GM18909 (cell line): Measurements from ENCODE around the gene CYSLTR2.

Experiments used
- ATAC-seq: cut with Tn5 transposase; IDR thresholded peaks from one replicate; pipeline ENCODE4 v1.9.1; 2021; ENCODE audit warnings: mild to moderate bottlenecking; ENCODE audit not compliant: unreplicated experiment, poor library complexity

Gene CYSLTR2, protein sequence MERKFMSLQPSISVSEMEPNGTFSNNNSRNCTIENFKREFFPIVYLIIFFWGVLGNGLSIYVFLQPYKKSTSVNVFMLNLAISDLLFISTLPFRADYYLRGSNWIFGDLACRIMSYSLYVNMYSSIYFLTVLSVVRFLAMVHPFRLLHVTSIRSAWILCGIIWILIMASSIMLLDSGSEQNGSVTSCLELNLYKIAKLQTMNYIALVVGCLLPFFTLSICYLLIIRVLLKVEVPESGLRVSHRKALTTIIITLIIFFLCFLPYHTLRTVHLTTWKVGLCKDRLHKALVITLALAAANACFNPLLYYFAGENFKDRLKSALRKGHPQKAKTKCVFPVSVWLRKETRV

DNA sequence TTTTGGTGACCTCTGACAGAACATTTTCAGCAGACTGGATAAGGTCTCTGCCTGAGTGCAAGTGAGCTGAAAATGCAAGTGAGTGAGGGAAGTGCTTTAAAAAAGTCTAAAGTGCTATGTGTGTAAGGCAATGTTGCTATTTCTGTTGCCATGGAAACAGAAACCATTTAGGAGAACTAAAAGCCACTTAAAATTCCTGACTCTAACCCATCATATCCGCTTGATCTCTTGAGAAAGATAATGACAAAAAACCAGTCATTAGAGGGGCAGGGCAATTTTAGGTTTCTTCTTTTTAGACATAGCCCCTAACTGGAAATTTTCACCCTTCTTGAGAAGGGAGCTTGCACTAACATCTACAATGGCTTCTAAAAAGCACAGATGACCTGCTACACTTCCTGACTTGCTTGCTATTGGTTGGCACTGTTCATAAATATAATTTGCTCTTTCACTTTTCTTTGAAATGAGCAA is at the start of gene CYSLTR2:
CYSLTR2 (plus strand) TSS at position 458 of the 468 bp plus-strand sequence. CDS start 52,889 bp downstream, outside the sequence.
- ATAC-seq: peak; percentile 83

DNA sequence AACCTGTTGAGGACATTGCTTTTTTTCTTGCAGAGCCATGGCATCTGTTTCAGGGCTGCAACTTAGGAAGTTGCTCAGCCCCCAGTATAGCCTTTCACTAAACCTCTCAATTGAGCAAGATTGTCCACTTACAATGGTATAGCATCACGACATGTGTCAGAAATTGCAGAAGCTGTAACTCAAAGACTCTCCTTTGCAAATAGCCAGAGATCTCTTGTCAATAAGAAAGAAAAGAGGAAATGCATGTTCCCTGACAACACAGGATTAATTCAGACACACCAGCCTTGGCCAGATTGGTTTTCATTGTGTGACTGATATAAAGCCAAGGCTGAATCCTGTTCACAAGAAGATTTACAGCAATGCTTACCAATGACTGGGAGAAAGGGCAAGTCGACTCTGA is 38.7 kb upstream of the CYSLTR2 start:
- no peak for ATAC-seq

- ATAC-seq: no peak
Observed at GRCh38 chr13:48618937-48619336, 34.8 kb upstream of the CYSLTR2 start.

GRCh38 chr13:48621056-48621455 is 32.7 kb upstream of the CYSLTR2 start:
- no peak for ATAC-seq

DNA sequence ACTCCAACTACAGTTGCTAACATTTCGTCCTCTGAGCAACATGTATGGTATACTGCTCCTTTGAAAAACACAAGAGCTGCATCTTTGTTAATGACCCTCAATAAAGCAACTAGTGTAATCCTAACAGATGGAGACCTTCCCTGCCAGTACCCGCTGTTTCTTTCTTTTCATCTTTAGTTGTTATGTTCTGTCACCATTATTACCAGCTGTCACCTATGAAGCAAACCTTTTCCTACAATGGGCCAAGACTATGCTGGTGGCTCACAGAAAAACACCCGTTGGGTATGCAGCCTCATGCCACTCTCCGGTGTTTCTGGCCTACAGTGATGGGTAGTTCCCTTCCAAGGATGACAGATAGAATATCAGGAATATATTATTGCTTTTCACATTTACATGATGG is 29.7 kb upstream of the CYSLTR2 start:
- ATAC-seq: no peak

DNA sequence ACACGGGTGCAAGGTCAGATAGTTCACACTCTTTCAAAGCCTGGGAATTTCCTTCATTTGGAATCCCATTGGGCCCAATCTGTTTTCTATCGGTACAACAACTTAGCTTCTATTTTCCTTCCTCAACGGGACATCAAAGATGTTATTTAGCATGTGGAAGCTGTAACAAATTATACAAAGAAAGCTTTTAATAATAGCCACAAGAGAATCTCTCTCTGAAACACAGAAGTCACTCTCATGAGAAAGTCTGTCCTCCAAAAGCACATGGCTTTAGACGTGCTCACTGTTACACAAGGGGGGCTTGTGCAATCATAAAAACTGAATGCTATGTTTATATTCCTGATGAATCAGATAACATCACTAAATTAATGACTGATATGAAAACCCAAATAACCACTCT is 28.9 kb upstream of the CYSLTR2 start:
- no peak for ATAC-seq

- ATAC-seq: no peak
Observed at GRCh38 chr13:48625413-48626076, 28.2 kb upstream of the CYSLTR2 start.

DNA sequence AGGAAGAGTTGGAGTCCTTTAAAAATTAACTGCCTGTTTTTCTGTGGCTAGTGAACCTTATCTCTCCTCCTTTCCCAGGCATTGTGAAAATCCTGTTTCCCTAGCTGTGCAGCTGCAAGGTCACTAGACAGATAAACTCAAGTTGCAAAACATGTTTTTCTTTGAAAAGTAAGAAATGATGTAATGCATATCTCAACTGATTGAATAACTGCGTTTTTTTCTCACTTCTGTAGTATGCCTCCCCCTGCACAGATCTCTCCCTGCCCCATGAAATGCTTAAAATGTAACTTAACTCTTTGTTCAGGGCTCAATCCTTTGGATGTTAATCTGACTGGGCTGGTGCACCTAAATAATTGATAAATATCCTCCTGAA is 27.7 kb upstream of the CYSLTR2 start:
- ATAC-seq: no peak

- no peak for ATAC-seq
Observed at GRCh38 chr13:48626726-48627451, 26.8 kb upstream of the CYSLTR2 start.

GRCh38 chr13:48629277-48629676 is 24.5 kb upstream of the CYSLTR2 start:
- no peak for ATAC-seq

- no peak for ATAC-seq
Observed at GRCh38 chr13:48630291-48630690, 23.4 kb upstream of the CYSLTR2 start.

GRCh38 chr13:48630773-48631172 is 23.0 kb upstream of the CYSLTR2 start:
- no peak for ATAC-seq

GRCh38 chr13:48631441-48631840 is 22.3 kb upstream of the CYSLTR2 start:
- ATAC-seq: no peak

GRCh38 chr13:48633700-48634099 is 20.0 kb upstream of the CYSLTR2 start:
- ATAC-seq: no peak

DNA sequence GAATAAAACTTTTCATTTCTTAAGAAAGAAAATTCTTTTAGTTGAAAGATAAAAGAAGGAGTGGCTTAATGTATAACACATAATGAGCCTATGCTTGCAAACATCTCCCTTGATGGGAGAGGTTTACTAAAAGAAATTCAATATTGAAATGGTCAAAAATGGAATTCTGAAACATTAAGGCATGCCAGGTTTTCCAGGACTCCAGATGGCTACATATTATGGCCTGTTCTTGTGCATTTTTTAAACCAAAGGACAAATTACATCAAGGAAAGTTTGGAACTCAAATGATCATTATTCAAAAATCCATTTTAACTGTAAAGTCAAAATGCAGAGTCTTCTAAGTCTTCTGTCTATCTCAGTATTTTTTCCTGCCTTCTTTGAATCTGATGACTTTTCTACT is 19.1 kb upstream of the CYSLTR2 start:
- no peak for ATAC-seq

DNA sequence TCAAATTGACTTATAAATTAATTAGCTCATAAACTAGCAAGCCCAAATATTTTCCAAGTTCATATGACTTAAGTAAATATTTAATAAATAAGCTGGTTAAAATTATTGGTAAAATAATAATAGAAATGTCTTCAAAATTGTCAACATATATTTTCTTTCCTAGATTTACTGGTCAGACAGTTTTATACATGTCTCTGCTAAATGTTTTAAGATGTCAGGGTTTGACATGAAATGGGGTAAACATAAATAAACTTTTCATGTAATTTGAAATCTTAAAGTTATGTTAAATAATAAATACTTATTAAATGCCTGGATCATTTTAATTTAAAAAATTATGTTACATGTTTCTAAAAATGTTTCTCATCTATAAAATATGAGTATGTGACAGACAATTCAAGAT is 18.3 kb upstream of the CYSLTR2 start:
- no peak for ATAC-seq

- ATAC-seq: no peak
Observed at GRCh38 chr13:48636550-48636949, 17.2 kb upstream of the CYSLTR2 start.

DNA sequence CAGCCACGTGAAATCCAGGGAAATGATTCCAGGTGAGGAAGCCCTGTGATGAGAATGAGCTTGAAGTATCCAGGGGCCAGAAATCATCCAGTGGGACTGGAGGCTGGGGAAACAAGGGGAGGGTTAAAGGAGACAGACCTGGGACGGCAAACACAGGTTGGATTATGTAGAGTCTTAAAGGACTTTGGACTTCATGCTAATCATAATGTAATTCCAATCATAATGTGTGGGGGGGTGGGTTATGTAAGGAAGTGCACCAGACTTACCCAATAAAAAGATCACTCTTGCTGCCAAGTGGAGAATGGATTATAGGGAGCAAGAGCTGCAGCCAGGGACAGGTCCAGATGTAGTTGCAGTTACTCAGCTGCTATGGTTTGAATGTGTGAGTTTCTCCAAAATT is 16.1 kb upstream of the CYSLTR2 start:
- no peak for ATAC-seq

DNA sequence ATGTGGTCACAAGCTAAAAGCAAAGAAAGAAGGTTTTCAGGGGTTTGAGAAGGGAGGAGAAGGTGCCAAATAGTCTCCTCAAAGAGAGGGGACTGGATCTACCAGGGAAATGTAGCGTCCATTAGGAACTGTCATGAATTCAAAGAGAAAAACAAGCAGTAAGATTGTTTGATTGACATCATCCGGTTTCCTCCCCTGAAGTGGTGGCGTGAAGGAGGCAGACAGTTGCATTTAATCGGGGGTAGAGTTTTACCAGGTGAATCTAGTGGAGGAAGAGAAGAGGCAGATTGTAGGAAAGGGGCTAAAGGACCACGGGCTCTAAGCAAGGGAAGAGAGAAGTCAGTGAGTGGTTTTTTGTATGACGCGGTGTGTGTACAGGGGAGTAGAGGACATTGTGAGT is 13.0 kb upstream of the CYSLTR2 start:
- ATAC-seq: no peak

DNA sequence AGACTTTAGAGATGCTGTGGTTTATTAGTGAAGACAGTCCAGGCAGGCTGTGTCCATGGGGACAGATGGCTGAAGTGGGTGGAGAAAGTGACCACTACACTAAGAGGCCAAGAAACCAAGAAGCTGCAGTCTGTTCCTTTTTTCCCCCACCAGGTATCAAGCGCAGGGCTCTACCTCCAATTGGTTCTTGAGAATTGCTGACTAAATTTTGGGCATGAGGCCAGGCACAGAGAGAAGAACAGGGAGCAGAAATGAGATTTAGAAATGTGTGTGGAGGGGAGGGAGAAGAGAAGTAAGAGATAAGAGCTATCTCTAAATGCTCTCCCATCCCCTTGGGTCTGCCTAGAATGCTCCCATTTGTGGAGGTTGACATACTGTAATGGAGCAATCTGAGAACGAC is 12.3 kb upstream of the CYSLTR2 start:
- ATAC-seq: no peak

GRCh38 chr13:48642061-48642460 is 11.7 kb upstream of the CYSLTR2 start:
- ATAC-seq: no peak
